SW480 (cell line): ENCODE results near the gene ST3GAL5.
"Not testable (repeated sequence)": the region's sequence is repeated elsewhere in the genome, so short reads cannot be mapped to it uniquely, and the experiment has no call there.

ENCODE experiments used
- DNase-seq: peaks from one replicate; pipeline ENCODE4 v3.0.0-alpha.2; 2016; ENCODE audit warnings: low spot score

ST3GAL5 gene

GRCh38 chr2:85888684-85889626 is at the start of gene ST3GAL5:
Gene ST3GAL5 (minus strand): TSS chr2:85888990. CDS start chr2:85888905, 85 bp downstream.
- peak; percentile 74 for DNase-seq

- DNase-seq: no peak
Measured at GRCh38 chr2:85938456-85938855, 49.7 kb upstream of the ST3GAL5 start.

- DNase-seq: no peak
Measured at GRCh38 chr2:85937069-85937439, 48.3 kb upstream of the ST3GAL5 start.

- DNase-seq: no peak
Measured at GRCh38 chr2:85936421-85937068, 47.8 kb upstream of the ST3GAL5 start.

- DNase-seq: peak; percentile 80
Measured at GRCh38 chr2:85935746-85936208, 47.0 kb upstream of the ST3GAL5 start.

GRCh38 chr2:85935170-85935745 is 46.5 kb upstream of the ST3GAL5 start:
- no peak for DNase-seq

GRCh38 chr2:85933753-85934594 is 45.2 kb upstream of the ST3GAL5 start:
- DNase-seq: no peak

GRCh38 chr2:85931151-85931550 is 42.4 kb upstream of the ST3GAL5 start:
- not testable (repeated sequence) for DNase-seq

- no peak for DNase-seq
Measured at GRCh38 chr2:85930129-85931124, 41.6 kb upstream of the ST3GAL5 start.

- no peak for DNase-seq
Measured at GRCh38 chr2:85929096-85930050, 40.6 kb upstream of the ST3GAL5 start.

GRCh38 chr2:85926931-85927661 is 38.3 kb upstream of the ST3GAL5 start:
- DNase-seq: no peak

GRCh38 chr2:85926526-85926925 is 37.7 kb upstream of the ST3GAL5 start:
- no peak for DNase-seq

- no peak for DNase-seq
Measured at GRCh38 chr2:85925216-85925671, 36.5 kb upstream of the ST3GAL5 start.

GRCh38 chr2:85924522-85924921 is 35.7 kb upstream of the ST3GAL5 start:
- peak; percentile 47 for DNase-seq

- DNase-seq: no peak
Measured at GRCh38 chr2:85922199-85922598, 33.4 kb upstream of the ST3GAL5 start.

GRCh38 chr2:85921659-85922058 is 32.9 kb upstream of the ST3GAL5 start:
- no peak for DNase-seq

- no peak for DNase-seq
Measured at GRCh38 chr2:85920810-85921545, 32.2 kb upstream of the ST3GAL5 start.
